Activated naive CD4-positive, alpha-beta T cell treated with anti-CD3 and anti-CD28 coated beads, Interleukin-2, amount 50 U/mL, for 16 hours (primary cell): ENCODE measurements around the gene BLVRA.

Experiments
- DNase-seq: peaks from one replicate; pipeline ENCODE4 v3.0.0-alpha.2; 2020

Gene BLVRA

DNA sequence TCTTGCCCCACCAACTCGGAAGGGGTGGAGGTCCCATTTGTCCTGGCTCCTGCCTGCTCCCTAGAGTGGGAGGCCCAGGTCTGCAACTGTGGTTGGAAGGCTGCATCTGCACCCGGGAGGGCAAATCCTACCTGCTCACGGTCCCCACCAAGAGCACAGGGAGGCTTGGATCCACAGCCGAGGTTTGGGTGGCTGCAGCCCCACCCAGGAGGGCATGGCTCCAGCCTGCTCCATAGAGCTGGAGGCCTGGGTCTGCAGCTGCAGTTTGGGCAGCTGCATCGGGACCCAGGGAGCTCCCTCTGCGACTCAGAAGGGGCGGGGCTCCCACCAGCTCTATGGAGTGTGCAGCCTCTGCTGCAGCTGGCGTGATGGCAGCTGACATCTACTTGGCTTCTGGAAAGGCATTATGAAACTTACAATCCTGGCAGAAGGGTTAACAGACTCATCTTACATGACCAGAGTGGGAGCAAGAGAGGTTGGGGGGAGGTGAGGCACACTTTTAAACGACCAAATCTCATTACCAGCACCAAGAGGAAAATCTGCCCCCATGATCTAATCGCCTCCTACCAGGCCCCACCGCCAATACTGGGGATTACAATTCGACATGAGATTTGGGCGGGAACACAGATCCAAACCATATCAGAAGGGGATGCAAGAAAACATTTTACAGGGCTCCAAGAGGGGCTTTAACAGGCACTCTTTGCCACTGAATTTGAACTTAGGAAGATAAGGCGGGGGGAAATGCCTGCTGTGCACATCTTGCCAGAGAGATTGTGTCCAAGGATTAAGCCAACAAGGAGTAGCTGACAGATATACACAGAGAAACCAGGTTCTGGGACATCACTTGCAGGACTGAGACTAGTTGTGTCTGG lies 8.2 kb upstream of the BLVRA start:
- no peak for DNase-seq

DNA sequence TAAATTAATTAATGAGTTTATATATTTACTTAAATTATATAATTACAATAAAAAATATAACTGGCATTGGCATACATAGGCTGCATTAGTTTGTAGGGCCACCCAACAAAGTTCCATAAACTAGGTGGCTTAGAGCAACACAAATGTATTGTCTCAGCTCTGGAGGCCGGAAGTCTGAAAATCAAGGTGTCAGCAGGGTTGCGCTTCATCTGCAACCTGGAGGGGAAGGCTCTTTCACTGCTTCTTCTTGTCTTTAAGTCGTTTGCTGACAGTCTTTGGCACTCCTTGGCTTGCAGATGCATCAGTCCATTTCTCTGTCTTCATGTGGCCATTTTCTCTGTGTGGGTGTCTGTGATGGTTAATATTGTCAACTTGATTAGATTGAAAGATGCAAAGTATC lies 6.1 kb upstream of the BLVRA start:
- DNase-seq = no peak

DNA sequence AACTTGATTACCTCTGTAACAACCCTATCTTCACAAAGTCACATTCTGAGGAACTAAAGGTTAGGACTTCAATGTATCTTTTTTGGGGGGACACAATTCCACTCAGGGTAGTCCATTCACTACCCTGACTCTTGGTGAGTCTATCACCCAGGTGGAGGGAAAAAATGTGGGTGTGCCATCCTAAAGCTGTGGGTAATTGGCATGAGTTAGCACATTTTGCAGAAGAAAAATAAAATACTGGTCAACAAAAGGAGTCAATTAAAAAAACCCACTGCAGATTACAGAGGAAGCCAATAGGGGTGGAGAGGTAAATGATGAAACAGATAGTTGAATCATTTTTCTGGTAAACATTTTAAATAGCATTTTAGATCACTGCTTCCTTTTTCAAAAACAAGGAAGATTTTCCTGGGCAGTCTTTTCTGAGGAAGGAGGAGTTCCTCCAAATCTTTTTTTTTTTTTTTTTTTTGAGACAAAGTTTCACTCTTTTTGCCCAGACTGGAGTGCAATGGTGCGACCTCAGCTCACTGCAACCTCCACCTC lies 5.1 kb upstream of the BLVRA start:
- no peak for DNase-seq

DNA sequence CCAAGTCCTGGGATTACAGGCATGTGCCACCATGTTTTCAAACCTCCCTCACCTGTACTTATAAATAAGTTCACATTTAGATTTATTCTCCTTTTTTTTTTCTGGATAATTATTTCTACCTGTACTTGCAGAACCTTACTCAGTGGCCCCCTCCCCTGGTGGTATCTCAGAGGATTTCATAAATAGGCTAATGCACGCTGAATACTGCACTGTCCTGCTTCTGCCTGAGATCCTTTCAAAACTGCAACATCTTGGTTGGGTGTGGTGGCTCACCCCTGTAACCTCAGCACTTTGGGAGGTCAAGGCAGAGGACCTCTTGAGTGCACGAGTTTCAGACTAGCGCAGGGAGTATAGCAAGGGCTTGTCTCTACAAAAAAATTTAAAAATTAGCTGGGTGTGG lies 4.6 kb upstream of the BLVRA start:
- DNase-seq = no peak

DNA sequence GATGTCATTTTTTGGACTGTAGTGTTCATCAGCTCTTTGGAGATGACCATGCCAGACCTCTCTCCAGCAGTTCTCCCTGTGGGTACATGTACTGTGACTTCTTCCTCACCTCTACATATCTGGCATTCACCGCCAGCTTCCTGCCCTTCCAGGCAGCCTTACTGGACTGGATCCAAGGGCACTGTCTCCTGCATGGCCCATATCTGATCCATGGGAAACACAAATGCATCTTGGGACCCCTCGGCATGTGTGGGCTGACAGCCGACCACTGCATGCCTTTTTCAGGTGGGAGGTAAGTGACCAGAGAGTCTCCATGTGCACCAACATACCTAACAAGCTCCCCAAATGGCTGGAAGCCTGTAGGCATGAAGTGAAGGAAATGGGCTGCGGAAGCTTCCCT lies 3.9 kb upstream of the BLVRA start:
- no peak for DNase-seq

DNA sequence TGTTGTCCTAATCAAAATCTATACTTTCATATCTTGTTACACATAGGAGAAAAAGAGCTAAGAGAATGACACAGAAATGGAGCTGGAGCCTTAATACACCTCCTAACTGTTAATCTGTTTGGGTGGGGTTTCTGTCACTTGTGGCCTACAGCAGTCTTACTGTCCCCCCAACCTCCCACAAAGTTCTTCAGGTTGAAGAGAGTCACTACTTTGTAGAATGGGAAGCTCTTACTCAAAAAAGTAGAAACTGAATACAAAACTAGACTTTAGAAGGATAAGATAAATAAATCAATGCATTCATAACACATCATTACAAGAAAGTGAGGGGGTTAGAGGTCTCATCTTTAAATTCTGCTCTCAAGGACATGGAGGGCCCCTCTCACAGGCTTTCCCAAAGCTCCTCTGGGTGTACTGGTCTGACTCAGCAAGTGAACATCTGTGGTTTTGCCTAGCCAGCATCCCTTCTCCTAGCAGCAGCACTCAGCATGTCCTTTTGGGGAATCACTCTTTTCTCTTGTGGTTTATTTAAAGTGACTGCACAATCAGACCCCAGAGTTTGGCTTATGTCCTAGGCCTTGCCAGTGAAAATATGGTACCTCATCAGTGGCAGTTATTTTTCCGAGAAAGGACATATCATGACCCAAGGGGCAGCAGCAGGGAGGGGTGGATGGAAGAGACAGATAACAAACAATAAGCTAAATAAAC lies 2.0 kb upstream of the BLVRA start:
- DNase-seq = no peak

DNA sequence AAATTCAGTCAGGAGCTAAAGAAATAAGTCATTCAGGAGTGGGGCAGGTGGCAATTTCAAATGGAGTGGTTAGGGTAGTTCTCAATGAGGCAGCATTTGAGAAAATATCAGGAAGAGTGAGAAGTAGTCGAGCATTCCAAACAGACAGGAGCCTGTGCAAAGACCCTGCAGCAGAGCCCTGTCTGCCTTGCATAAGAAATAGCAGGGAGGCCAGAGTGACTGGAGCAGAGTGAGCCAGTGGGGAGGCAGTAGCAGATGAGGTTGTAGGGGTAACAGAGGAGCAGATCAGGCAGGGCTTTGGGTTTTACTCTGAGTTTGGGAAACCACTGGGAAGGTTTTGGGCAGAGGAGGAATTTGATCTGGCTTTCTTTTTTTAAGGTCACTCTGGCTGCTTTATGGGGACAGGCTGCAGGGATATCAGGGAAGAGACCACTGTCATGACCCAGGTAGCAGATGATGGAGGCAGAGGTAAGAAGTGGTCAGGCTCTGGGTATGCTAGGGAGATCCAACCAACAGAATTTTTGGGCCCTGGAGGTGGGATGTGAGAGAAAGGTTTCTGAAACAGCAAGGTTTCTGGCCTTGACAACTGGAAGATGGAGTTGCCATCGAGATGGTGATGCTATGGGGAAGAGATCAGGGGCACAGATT lies 1.3 kb upstream of the BLVRA start:
- DNase-seq = no peak

DNA sequence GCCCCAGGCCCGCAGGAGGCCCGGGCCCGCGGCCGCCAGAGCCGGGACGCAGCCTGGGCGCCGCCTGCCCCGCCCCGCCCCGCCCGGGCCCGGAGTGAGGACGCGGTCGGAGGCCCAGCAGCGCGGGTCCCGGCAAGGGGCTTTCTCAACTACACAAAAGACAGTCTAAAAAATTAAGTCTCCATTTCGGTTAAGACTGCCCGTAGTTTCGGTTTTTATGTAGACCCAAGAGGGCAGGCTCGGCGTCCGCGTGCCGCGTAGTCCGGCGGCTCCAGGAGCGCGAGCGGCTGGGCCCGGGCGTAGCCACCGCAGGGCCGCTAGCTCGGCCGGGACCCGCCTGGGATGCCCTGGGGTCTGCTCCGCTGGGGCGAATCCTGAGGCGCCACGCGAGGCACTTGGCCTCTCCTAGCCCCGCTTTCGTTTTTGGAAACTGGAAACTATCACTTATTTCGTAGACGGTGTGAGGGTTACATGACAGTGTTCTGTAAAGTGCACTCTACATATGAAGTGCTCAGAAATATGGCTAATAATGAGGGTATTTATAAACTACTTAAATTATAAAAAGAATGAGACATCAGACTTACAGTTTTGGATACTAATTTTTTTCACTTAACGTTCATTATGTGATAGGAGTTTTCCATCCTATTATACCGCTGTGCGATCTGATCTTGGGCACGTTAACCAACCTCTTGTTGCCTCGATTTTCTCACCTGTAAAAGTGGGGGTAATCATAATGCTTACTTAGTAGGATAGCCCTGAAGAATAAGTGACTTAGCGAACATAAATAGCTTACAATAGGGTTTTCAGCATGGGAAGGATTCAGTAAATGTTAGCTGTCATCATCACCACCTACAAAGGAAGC lies 573 bp downstream of the BLVRA start:
- peak; percentile 56 for DNase-seq

DNA sequence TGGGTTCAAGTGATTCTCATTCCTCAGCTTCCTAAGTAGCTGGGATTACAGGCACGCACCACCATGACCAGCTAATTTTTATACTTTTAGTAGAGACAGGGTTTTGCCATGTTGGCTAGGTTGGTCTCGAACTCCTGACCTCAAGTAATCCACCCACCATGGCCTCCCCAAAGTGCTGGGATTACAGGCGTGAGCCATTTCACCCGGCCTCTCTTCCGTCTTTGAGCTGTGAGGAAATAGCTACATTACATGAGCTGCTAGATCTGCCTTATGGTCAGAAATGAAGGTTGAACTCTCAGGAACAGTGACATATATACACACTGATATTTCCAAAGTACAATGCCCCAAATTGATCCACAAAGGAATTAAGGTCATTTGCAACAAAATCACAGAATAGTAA lies 2.4 kb downstream of the BLVRA start:
- no peak for DNase-seq

DNA sequence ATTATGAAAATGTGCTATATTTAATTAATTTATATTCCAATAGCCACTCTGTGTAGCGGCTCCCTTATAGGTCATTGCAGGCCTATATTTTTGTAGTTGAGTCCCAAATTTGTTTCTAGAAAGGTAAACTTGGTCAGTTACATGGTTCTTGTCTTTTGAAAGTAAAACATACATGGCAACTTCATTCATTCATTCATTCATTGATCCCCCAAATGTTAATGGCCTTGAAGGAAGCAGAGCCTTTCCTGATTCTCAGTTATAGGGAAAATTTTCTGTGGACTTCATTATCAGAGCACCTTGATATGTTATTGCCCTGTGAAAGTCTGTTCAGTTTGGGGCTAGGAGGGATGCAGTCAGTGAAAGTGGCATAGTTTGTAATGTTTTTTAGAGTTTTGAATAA lies 2.9 kb downstream of the BLVRA start:
- no peak for DNase-seq

DNA sequence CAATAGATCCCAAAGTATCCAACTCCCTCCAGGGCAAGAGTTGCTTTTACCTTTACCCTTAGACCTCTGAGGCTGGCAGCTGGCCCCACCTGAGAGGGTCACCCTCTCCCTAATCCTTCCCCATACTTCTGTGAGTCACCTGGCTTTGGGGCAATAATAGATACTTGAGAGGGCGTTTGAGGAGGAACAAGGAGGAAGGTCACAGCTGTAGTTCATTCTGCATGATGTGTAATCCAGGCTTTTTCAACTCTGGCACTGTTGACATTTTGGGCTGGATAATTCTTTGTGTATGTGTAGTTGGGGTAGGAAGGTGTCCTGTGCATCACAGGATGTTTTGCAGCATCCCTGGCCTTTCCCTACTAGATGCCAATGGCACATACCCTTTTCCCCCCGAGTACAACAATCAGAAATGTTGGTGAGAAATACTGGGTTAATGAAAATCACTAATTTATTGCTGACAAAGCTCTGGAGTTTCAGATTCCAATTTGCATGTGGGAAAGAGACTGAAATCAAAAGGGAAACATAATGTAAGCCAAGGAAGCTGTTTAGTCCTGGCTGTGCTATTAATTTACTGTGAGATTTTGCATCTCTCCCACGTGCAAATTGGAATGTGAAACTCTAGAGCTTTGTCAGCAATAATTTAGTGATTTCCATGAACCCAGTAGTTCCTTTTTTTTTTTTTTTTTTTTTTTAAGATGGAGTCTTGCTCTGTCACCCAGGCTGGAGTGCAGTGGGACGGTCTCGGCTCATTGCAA lies 3.6 kb downstream of the BLVRA start:
- no peak for DNase-seq

DNA sequence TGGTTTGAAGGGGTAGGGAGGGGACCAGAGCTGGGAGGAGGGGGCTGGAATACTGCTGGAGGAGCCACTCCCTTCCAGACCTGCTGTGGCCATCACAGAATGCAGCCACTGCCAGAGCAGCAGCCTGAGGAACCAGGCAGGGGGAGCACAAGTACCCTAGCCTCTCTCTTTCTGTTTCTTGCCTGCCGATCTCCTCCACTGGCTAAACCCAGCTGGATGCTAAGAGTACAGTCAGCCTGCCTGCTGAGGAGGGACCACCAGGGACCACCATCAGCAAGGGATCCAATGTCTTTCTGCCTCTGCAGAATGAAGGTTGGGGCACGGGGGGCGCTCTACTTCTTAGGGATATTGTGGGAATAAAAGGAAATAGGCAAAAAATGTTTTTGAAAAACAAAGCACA lies 4.7 kb downstream of the BLVRA start:
- no peak for DNase-seq

DNA sequence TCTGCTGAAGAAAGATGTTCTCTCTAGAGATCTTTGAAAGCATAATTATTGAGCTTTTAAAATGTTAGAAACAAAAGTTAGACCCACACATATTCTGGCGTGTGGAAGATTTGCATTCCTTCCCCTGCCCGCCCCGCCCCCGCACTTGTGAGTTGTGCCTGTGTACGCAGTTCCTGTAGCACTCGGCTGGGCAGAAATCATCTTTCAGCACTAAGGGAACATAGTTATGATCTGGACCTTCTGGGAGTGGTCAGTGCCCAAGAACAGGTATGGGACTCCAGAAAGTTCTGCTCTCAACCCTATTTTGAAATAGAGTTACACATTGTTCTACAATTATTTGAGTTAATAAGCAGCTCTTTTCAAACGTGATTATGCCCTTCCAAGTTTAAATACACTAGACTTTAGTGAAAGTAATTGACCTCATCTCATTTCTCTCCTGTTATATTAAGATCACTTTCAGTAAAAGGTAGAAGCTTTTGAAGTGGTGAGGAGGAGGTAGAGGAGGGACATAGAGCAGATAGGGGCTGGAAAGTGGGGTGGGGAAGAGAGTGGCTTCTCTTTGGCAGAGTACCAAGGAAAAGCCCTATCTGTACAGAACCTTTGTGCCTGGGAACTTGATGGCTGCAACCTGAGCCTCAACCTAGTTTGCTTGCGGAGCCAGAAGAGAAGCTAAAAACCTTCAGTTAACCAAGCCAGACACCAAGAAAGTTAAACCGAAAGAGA lies 5.7 kb downstream of the BLVRA start:
- DNase-seq = peak; percentile 51

DNA sequence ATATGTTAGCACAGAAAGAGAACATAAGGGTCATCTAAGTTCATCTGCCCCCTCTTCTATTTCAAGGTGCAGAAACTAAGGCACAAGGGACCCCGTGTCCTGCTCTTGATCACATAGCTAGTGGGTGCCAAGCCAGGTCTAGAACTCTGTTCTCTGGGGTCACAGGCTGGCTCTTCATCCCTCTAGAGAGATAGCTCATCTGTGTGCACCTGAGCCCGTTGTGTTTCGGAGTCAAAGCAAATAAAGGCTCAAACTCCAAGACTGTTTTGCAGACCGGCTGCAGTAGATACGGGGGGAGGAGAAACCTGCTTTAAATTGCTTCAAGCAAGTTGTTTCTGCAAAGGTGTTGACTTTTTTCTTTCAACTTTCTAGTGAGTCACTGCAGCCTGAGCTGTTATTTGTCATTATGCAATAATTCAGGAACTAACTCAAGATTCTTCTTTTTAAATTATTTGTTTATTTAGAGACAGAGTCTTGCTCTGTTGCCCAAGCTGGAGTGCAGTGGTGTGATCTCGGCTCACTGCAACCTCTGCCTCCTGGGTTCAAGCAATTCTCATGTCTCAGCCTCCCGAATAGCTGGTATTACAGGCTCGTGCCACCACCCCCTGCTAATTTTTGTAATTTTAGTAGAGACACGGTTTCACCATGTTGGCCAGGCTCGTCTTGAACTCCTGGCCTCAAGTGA lies 6.5 kb downstream of the BLVRA start:
- DNase-seq = no peak

DNA sequence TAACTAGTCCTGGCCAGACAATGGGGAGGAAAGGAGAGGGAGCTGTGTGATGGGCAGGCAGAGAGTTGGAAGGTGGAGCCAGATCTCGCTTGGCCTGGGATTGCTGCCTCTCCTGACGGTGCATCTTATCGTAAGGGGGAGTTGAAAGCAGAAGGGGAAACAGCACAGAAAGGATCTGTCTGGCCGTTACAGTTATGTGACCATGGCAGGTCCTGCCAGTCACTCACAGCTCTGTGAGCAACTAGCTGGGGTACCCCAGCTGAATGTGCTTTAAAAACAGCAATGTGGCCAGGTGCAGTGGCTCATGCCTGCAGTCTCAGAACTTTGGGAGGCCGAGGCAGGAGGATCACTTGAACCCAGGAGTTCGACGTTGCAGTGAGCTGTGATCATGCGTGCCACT lies 8.1 kb downstream of the BLVRA start:
- DNase-seq = no peak

DNA sequence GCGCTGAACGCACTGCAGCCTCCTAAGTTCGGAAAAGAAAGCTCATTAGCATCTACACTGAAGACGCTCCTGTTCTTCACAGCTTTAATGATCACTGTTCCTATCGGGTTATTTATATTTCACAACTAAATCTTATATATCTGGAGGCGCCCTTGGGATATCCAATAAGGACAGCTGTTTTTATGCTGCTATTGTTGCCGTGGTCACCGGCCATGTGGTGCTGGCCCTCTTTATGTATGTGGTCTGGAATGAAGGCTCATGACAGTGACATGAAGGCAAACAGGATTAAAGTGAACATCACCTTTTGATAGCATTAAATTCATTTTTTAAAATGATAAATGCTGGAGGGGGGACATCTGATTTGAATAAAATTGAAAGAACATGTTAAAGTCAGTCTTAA lies 8.8 kb downstream of the BLVRA start:
- DNase-seq = no peak

DNA sequence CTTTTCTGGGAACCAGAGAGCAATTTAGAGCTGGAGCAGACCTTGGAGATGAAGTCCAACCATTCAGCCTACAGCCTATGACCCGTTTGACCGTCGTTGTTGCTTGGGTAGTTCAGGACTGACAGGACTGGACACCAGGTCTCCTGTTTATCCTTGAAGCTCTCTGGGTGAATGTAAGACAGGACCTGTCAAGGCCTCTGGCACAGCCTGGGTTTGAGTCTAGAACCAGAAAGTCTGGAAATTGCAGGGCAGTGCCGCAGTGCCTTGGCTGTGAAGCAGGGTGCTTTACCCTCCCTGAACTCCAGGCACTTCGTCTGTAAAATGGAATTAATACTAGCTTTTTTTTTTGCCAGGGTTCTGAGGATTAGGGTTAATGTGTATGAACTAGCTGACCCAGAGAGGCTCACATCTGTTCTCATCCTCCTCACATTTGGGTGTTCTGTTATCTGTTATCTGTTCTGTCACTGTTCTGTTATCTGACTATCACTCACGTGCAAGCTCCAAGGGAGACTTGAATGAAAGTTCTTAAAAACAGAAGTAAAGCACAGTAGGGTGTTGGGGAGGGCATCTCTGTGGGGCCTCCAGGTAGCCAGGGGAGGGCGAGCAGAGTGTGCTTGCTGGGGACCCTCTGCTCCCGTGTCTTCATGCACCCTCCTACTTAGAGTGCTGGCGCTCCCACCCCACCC lies 9.9 kb downstream of the BLVRA start:
- no peak for DNase-seq

DNA sequence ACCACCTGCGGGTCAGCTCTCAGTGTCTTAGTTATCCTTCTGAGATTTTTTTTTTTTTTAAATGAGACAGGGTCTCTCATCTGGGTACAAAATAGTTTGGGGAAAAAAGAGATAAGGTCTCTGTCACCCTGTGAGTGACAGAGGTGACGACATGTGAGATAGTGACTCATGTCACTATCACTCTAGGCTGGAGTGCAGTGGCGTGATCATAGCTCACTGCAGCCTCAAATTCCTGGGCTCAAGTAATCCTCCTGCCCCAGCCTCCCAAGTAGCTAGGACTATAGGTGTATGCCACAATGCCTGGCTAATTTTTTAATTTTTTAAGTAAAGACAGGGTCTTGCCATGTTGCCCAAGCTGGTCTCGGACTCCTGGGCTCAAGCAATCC lies 10.4 kb downstream of the BLVRA start:
- no peak for DNase-seq

DNA sequence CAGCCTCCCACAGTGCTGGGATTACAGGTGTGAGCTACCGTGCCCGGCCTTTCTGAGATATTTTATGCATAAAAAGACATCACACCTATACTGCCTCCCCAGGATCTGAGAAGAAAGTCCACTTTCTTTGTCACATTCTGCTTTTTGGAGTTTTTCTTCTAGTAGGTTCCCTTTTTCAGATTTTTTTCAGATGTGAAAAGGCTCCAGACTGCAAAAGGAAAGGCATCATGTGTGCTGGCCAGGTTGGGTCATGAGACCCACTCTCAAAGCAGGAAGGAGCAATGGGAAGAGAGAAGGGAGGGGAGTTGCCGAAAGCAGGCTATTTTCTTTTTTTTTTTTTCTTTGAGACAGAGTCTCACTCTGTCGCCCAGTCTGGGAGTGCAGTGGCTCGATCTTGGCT lies 10.8 kb downstream of the BLVRA start:
- DNase-seq = no peak
